NT2/D1 (cell line): ENCODE measurements around the gene KCNG2.

Source experiments
- YY1 ChIP-seq: IDR thresholded peaks from 2 replicates; pipeline ENCODE4 v1.6.1; 2011; ENCODE audit not compliant: insufficient read length, insufficient read depth
- ZNF274 ChIP-seq: IDR thresholded peaks from 2 replicates; pipeline ENCODE4 v1.6.1; 2011; ENCODE audit warnings: mild to moderate bottlenecking, low read depth, low read length

DNA sequence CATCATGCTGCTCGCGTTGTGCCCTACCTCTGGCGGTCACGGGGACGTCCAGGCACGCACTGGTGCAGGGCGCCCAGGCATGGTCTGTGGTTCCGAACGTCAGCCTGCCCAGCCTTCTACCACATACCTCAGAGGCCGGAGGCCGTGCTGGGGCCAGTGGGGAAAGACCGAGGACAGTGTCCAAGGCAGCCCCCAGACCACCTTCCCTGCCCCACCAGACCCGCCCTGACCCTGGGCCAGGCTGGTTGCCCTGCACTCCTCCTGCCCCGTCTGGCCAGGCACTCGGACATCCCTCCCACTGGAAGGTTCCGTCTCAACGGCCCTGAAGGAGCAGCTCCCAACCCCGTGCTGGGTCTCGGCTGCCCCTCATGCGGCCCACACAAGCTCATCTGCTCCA, 120.9 kb downstream of the KCNG2 start:
- TF ChIP-seq YY1 (no peak), ZNF274 (no peak)
